GM23248 (cell line): ENCODE data around the gene CHD9.

Experiments used
- EZH2 ChIP-seq: fragments of 200-600 bp; sonication (generic); IDR thresholded peaks from 2 replicates; pipeline ENCODE4 v1.6.1; 2018; ENCODE audit warnings: antibody characterized with exemption, mild to moderate bottlenecking; ENCODE audit not compliant: insufficient read depth, poor library complexity, severe bottlenecking
- EZH2phosphoT487 ChIP-seq: fragments of 200-600 bp; sonication (generic); IDR thresholded peaks from 2 replicates; pipeline ENCODE4 v1.6.1; 2018; ENCODE audit warnings: antibody characterized with exemption, moderate library complexity, mild to moderate bottlenecking, low read depth; ENCODE audit not compliant: insufficient read depth

DNA sequence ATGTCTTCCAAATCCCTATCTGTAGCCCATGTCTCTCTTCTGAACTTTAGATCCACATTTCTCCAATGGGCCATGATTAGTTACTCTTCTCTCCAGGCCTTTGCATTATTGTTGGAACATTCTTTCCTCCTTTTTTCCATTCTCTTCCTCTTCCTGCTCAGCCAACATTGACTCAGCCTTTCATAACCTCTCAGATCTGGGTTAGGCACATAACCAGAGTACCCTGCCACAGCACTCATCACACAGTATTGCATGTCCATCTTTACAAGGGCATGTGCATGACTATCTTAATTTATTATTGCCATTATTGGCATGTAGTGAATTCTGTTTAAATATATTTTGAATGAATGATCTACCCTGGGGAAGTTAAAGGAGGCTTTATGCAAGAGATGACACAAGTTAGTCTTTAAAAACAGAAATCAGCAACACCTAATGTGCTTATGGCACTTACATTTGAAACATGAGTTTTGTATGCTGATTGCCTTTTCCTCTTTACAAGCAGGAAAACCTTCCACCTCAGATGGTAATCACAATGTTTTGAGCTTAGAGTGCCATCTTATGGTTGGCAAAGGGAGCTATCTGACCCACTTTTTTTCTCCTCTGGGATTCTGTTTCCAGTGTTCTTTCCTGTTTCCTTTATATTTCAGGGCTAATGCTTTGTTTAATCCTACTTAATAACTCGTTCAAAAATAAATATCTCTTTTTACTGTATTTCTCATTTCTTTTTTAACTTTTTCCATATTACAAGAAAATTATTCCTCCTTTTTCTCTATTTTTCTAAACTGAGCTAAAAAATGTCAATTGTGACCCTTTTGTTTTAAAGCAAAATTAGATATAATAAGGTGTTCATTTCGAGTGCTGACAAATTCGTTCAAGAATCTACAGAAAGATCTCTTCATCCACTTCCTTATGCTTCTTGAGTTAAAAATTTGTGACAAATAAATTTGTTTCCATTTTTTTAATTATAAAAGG lies 228.5 kb downstream of the CHD9 start:
- TF ChIP-seq EZH2 (no peak), EZH2phosphoT487 (no peak)
